ENCODE measurements around the gene SMG1. TPM values are rescaled to one million over a fixed set of nuclear protein-coding genes. Genes with fewer than 3 reads are reported as not detected.

SMG1 gene
- total and polyA plus RNA-seq, 4 donors = 4.6 to 123 (median 57.3) TPM

- intact Hi-C loops (cut with DNase I) = loop anchor here in 1 of 2 donors (5.0 to 10.0 kb wide), 2 partner anchors 52 to 264 kb away; partner anchors contain the start of gene COQ7
Observed at GRCh38 chr16:18802767-18803343, 123.4 kb downstream of the SMG1 start.

GRCh38 chr16:18801145-18801972, 124.8 kb downstream of the SMG1 start, which contains the start of gene ARL6IP1:
Gene ARL6IP1, minus strand, starts transcription at chr16:18801549. Its CDS starts 83 bp downstream, at chr16:18801466.
- no peaks in the 10 kb centered on the region for H3K27me3 ChIP-seq (ENCODE audit: control insufficient read depth in 1 of 2, insufficient read depth in 2 of 2, low read length in 1 of 2)
- H3K4me1 ChIP-seq (ENCODE audit: control insufficient read depth in 1 of 2, insufficient read depth in 2 of 2, low read length in 2 of 2) = peaks cover 0 to 7% of the 10 kb centered on the region in 2 donors
- intact Hi-C loops (cut with DNase I) = loop anchor here in 1 of 2 donors (5.0 to 10.0 kb wide), 2 partner anchors 53 to 266 kb away; partner anchors contain the start of gene COQ7
- 0% methylated on average over 72 to 77 of the region's 77 CpGs for WGBS, 2 donors
- peak within 1 kb of the TSS; percentile 70 to 85 for H3K4me3 ChIP-seq (ENCODE audit: low read length in 2 of 2)
- peak within 1 kb of the TSS; percentile 39 to 76 for H3K27ac ChIP-seq (ENCODE audit: low read depth in 1 of 2, low read length in 2 of 2)
- no peaks in the 10 kb centered on the region for H3K36me3 ChIP-seq (ENCODE audit: control insufficient read depth in 1 of 2, insufficient read depth in 2 of 2, low read length in 1 of 2)
- ATAC-seq (ENCODE audit: low FRiP score) = peak; percentile 100
- no peaks in the 10 kb centered on the region for H3K9me3 ChIP-seq (ENCODE audit: control insufficient read depth, low read length)
- peak; percentile 99 to 100 for DNase-seq

More at GRCh38 chr16:18802767-18803343, 123.4 kb downstream of the SMG1 start:
- no peak for ATAC-seq (ENCODE audit: low FRiP score)
- peaks cover 0 to 7% of the 10 kb centered on the region in 2 donors for H3K4me1 ChIP-seq (ENCODE audit: control insufficient read depth in 1 of 2, insufficient read depth in 2 of 2, low read length in 2 of 2)
- H3K4me3 ChIP-seq (ENCODE audit: low read length in 2 of 2) = no peak overlapping the region
- H3K9me3 ChIP-seq (ENCODE audit: control insufficient read depth, low read length) = no peaks in the 10 kb centered on the region
- no peak overlapping the region for H3K27ac ChIP-seq (ENCODE audit: low read depth in 1 of 2, low read length in 2 of 2)
- DNase-seq = no peak
- no peaks in the 10 kb centered on the region for H3K36me3 ChIP-seq (ENCODE audit: control insufficient read depth in 1 of 2, insufficient read depth in 2 of 2, low read length in 1 of 2)
- 84 to 91% methylated on average over 16 of the region's 16 CpGs for WGBS, 2 donors
- H3K27me3 ChIP-seq (ENCODE audit: control insufficient read depth in 1 of 2, insufficient read depth in 2 of 2, low read length in 1 of 2) = no peaks in the 10 kb centered on the region

GRCh38 chr16:18800775-18801144, 125.4 kb downstream of the SMG1 start:
- WGBS, 2 donors = 0% methylated on average over 15 of the region's 15 CpGs
- H3K4me1 ChIP-seq (ENCODE audit: control insufficient read depth in 1 of 2, insufficient read depth in 2 of 2, low read length in 2 of 2) = peaks cover 0 to 7% of the 10 kb centered on the region in 2 donors
- H3K9me3 ChIP-seq (ENCODE audit: control insufficient read depth, low read length) = no peaks in the 10 kb centered on the region
- peak overlapping the region; percentile 17 to 59 for H3K27ac ChIP-seq (ENCODE audit: low read depth in 1 of 2, low read length in 2 of 2)
- intact Hi-C loops (cut with DNase I) = loop anchor here in 1 of 2 donors (5.0 to 10.0 kb wide), 2 partner anchors 54 to 267 kb away; partner anchors contain the start of gene COQ7
- no peak for DNase-seq
- ATAC-seq (ENCODE audit: low FRiP score) = no peak
- H3K36me3 ChIP-seq (ENCODE audit: control insufficient read depth in 1 of 2, insufficient read depth in 2 of 2, low read length in 1 of 2) = peaks cover 0 to 2% of the 10 kb centered on the region in 2 donors
- no peaks in the 10 kb centered on the region for H3K27me3 ChIP-seq (ENCODE audit: control insufficient read depth in 1 of 2, insufficient read depth in 2 of 2, low read length in 1 of 2)
- H3K4me3 ChIP-seq (ENCODE audit: low read length in 2 of 2) = peak overlapping the region; percentile 70 to 85

GRCh38 chr16:18800293-18800692, 125.9 kb downstream of the SMG1 start:
- peaks cover 0 to 2% of the 10 kb centered on the region in 2 donors for H3K36me3 ChIP-seq (ENCODE audit: control insufficient read depth in 1 of 2, insufficient read depth in 2 of 2, low read length in 1 of 2)
- intact Hi-C loops (cut with DNase I) = loop anchor here in 1 of 2 donors (5.0 to 10.0 kb wide), 2 partner anchors 55 to 267 kb away; partner anchors contain the start of gene COQ7
- no peaks in the 10 kb centered on the region for H3K9me3 ChIP-seq (ENCODE audit: control insufficient read depth, low read length)
- no peak for DNase-seq
- H3K4me1 ChIP-seq (ENCODE audit: control insufficient read depth in 1 of 2, insufficient read depth in 2 of 2, low read length in 2 of 2) = peaks cover 0 to 7% of the 10 kb centered on the region in 2 donors
- no peak overlapping the region for H3K27ac ChIP-seq (ENCODE audit: low read depth in 1 of 2, low read length in 2 of 2)
- ATAC-seq (ENCODE audit: low FRiP score) = no peak
- H3K4me3 ChIP-seq (ENCODE audit: low read length in 2 of 2) = peak overlapping the region; percentile 70 to 85
- H3K27me3 ChIP-seq (ENCODE audit: control insufficient read depth in 1 of 2, insufficient read depth in 2 of 2, low read length in 1 of 2) = no peaks in the 10 kb centered on the region
- 1% methylated on average over 8 of the region's 8 CpGs for WGBS, 2 donors

- Histone ChIP-seq H3K36me3 (ENCODE audit: control insufficient read depth in 1 of 2, insufficient read depth in 2 of 2, low read length in 1 of 2) (peaks cover 0 to 3% of the 10 kb centered on the region in 2 donors), H3K4me3 (ENCODE audit: low read length in 2 of 2) (no peak overlapping the region), H3K27me3 (ENCODE audit: control insufficient read depth in 1 of 2, insufficient read depth in 2 of 2, low read length in 1 of 2) (no peaks in the 10 kb centered on the region), H3K9me3 (ENCODE audit: control insufficient read depth, low read length) (no peaks in the 10 kb centered on the region), H3K4me1 (ENCODE audit: control insufficient read depth in 1 of 2, insufficient read depth in 2 of 2, low read length in 2 of 2) (peaks cover 0 to 7% of the 10 kb centered on the region in 2 donors), H3K27ac (ENCODE audit: low read depth in 1 of 2, low read length in 2 of 2) (no peak overlapping the region)
- ATAC-seq (ENCODE audit: low FRiP score) = no peak
- intact Hi-C loops (cut with DNase I) = no loop called here
- 68 to 73% methylated on average over 3 of the region's 3 CpGs for WGBS, 2 donors
- DNase-seq = no peak
Observed at GRCh38 chr16:18799500-18799899, 126.7 kb downstream of the SMG1 start.

- H3K9me3 ChIP-seq (ENCODE audit: control insufficient read depth, low read length) = no peaks in the 10 kb centered on the region
- intact Hi-C loops (cut with DNase I) = no loop called here
- WGBS, 2 donors = 31 to 33% methylated on average over 4 of the region's 4 CpGs
- no peaks in the 10 kb centered on the region for H3K27me3 ChIP-seq (ENCODE audit: control insufficient read depth in 1 of 2, insufficient read depth in 2 of 2, low read length in 1 of 2)
- H3K4me1 ChIP-seq (ENCODE audit: control insufficient read depth in 1 of 2, insufficient read depth in 2 of 2, low read length in 2 of 2) = peaks cover 0 to 7% of the 10 kb centered on the region in 2 donors
- peaks cover 0 to 4% of the 10 kb centered on the region in 2 donors for H3K36me3 ChIP-seq (ENCODE audit: control insufficient read depth in 1 of 2, insufficient read depth in 2 of 2, low read length in 1 of 2)
- no peak overlapping the region for H3K4me3 ChIP-seq (ENCODE audit: low read length in 2 of 2)
- DNase-seq = no peak
- H3K27ac ChIP-seq (ENCODE audit: low read depth in 1 of 2, low read length in 2 of 2) = no peak overlapping the region
- ATAC-seq (ENCODE audit: low FRiP score) = no peak
Observed at GRCh38 chr16:18797746-18798145, 128.5 kb downstream of the SMG1 start.

- Histone ChIP-seq H3K4me3 (ENCODE audit: low read length in 2 of 2) (no peak overlapping the region), H3K4me1 (ENCODE audit: control insufficient read depth in 1 of 2, insufficient read depth in 2 of 2, low read length in 2 of 2) (peaks cover 0 to 7% of the 10 kb centered on the region in 2 donors), H3K9me3 (ENCODE audit: control insufficient read depth, low read length) (no peaks in the 10 kb centered on the region), H3K27ac (ENCODE audit: low read depth in 1 of 2, low read length in 2 of 2) (no peak overlapping the region), H3K27me3 (ENCODE audit: control insufficient read depth in 1 of 2, insufficient read depth in 2 of 2, low read length in 1 of 2) (no peaks in the 10 kb centered on the region), H3K36me3 (ENCODE audit: control insufficient read depth in 1 of 2, insufficient read depth in 2 of 2, low read length in 1 of 2) (peaks cover 0 to 4% of the 10 kb centered on the region in 2 donors)
- DNase-seq (no peak), ATAC-seq (ENCODE audit: low FRiP score) (no peak)
- intact Hi-C loops (cut with DNase I) = no loop called here
- 63 to 71% methylated on average over 1 of the region's 1 CpG for WGBS, 2 donors
Observed at GRCh38 chr16:18796377-18796776, 129.8 kb downstream of the SMG1 start.

- 88% methylated on average over 11 of the region's 11 CpGs for WGBS, 2 donors
- peaks cover 0 to 4% of the 10 kb centered on the region in 2 donors for H3K36me3 ChIP-seq (ENCODE audit: control insufficient read depth in 1 of 2, insufficient read depth in 2 of 2, low read length in 1 of 2)
- no peaks in the 10 kb centered on the region for H3K27me3 ChIP-seq (ENCODE audit: control insufficient read depth in 1 of 2, insufficient read depth in 2 of 2, low read length in 1 of 2)
- H3K4me3 ChIP-seq (ENCODE audit: low read length in 2 of 2) = no peak overlapping the region
- no peak overlapping the region for H3K27ac ChIP-seq (ENCODE audit: low read depth in 1 of 2, low read length in 2 of 2)
- peaks cover 0 to 3% of the 10 kb centered on the region in 2 donors for H3K4me1 ChIP-seq (ENCODE audit: control insufficient read depth in 1 of 2, insufficient read depth in 2 of 2, low read length in 2 of 2)
- H3K9me3 ChIP-seq (ENCODE audit: control insufficient read depth, low read length) = no peaks in the 10 kb centered on the region
- intact Hi-C loops (cut with DNase I) = no loop called here
- no peak for DNase-seq
- no peak for ATAC-seq (ENCODE audit: low FRiP score)
Observed at GRCh38 chr16:18792836-18793433, 133.3 kb downstream of the SMG1 start.

All from aorta (tissue), 5 donors.